ENCODE data around the gene KLF9.

KLF9 gene

DNA sequence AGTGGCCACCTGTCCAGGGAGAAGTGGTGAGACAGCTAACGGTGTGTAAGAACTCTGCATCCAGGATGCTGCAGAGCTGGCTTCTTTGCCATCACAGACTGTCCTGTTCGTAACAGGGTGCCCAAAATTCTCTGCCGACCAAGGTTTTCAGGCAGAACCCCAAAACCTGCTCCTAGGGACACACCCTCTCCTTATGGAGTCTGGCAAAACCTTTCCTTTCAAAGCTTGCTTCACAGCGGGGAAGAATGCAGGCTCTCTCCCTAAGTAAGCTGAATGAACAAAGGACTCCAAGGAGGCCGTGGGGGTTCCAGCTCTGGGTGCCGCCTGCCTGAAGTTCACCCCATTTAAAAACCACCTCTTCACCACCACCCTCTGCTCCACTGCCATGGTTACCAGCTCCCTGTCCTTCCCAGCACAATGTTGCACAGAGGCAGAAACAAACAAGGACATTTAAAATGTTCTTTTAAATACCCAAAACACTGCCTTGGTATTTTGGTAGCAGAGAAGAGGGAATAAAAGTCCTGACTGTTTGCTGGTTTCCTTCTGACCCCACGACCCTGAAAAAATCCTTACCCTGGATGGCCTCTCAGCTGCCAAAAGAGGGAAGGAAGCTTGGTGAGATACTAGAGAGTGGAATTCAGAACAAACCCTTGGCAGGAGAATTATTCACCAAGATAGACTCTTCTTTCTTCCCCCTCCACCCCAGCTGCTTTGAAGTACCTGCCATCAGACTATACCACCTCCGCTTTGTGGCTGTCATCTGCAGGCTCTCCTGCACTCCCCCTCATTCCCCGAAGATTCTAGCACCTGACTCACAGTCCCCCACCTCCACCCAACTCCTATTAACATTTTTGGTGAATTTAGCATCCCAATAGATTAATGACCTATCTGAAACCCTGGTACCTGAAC, 7.1 kb upstream of the KLF9 start:
- DNase-seq (ENCODE audit: low read depth), result peak; percentile 86

- peak; percentile 96 for DNase-seq (ENCODE audit: low read depth)
Observed at GRCh38 chr9:70420441-70421271, 6.2 kb upstream of the KLF9 start.

- DNase-seq (ENCODE audit: low read depth), result peak; percentile 98
Observed at GRCh38 chr9:70419556-70420440, 5.3 kb upstream of the KLF9 start.

DNA sequence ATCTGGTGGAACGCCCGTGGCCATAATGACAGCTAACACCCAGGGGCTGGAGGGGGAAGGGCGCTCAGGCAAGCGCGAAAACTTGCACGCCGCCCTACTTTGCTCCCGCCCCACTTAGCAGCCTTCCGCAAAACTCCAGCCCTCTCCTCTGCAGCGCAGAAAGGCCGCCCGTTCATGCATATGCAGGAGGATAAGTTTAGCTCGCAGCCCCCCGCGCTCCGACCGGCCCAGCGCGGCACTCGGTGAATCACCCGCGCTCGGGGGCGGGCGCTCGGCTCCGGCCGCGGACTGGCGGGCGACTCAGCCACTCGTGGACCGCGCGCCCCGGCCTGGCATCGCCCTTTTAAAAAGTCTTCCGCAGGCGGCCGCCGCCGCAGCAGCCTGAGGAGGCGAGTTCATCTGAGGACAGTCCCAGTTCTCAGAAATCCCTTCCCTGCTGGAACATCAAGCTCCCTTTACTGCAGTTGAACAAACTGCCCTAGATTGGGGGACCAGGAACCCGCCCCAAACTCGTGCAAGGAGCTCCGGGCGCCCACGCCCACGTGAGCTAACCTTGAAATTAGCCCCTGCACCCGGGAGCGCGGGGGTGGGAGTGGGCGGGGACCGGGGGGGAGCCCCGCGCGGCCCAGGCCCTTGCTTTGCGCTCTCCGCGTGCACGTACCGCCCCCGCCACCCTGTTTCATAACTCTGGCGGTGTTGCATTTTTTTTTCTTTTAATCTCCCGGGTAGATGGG, 4.5 kb upstream of the KLF9 start:
- DNase-seq (ENCODE audit: low read depth), result peak; percentile 100

DNA sequence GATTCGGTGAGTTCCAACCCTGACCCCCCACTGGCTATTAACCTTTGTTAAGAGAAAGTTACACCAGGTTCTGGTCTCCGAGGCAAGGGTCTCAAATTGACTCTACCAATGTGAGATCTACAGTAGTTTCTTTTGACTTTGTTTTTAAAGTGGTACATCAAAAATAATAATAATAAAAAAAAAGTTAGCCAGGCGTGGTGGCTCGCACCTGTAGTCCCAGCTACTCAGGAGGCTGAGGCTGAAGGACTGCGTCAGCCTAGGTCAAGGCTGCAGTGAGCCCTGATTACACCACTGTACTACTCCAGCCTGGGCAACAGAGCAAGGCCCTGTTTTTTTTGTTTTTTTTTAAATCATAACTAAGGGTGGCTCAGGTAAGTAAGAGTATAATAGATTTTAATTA, 1.0 kb upstream of the KLF9 start:
- no peak for DNase-seq (ENCODE audit: low read depth)

- no peak for DNase-seq (ENCODE audit: low read depth)
Observed at GRCh38 chr9:70415041-70415440, 584 bp upstream of the KLF9 start.

GRCh38 chr9:70413464-70413798, 1.0 kb downstream of the KLF9 start:
- DNase-seq (ENCODE audit: low read depth), result no peak

DNA sequence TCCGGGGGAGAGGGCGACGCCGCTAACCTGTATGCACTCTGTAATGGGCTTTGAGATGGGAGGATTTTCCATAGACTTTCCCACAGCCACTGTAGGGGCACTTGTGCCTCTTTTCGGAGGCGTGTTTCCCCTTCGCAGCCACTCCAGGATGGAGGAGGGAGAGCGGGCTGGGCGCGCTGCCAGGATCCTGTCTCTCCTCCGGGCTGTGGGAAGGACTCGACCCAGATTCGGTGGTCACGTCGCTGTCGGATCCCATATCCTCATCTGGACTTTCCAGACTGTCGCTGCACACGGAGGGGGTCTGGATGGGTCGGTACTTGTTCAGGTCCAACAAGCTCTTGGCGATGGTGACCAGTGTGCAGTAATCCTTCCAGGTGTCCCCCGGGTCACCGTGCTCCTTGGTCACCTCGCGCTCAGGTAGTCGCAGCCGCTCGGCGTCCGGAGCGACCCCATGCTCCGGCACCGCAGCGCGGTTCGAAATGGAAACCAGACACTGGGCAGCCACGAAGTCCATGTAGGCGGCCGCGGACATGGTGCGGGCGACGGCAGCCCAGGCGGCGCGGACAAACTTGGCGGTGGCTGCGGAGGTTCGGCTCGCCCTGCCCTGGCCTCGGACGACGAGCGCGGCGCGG, 1.5 kb downstream of the KLF9 start:
- DNase-seq (ENCODE audit: low read depth), result peak; percentile 72

GRCh38 chr9:70411930-70412831, 2.3 kb downstream of the KLF9 start:
- peak; percentile 81 for DNase-seq (ENCODE audit: low read depth)

DNA sequence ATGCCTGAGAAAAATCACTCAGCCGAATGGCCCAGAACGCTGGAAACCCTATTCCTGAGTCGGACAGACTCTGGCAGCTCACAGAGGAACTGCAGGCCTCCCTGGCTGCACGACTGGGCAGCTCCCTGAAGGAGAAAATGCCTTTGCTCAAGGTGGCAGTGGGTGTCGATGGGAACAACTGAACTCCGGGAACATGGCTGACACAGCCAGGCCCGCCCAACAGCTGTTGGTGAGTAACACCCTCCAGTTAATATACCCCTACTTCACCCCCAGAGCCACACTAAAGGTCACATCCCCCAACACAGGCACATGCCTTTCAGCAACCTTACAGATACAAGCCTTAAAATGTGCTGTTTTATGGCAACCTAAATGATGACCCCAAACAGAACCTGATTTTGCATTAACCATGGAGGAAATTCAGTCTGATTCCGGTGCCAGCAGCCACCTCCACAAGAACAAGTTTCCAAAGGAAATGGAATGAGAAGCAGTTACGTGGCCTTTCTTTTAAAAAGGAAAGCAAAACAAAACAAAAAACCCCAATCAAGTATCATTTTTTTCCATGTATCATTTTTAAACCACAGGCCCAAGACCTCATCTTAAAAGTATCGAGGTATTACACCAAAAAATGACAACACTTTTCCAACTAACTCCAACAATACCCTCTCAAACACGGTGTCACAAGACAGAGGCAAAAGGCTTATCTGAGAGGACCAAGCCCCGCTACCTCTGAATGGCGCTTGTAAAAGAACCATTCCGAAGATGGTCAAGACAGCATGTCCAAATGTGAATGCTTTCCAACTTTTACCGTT, 3.1 kb downstream of the KLF9 start:
- peak; percentile 78 for DNase-seq (ENCODE audit: low read depth)

- DNase-seq (ENCODE audit: low read depth), result peak; percentile 59
Observed at GRCh38 chr9:70410368-70410767, 4.1 kb downstream of the KLF9 start.

GRCh38 chr9:70409800-70410199, 4.7 kb downstream of the KLF9 start:
- no peak for DNase-seq (ENCODE audit: low read depth)

GRCh38 chr9:70409280-70409679, 5.2 kb downstream of the KLF9 start:
- DNase-seq (ENCODE audit: low read depth), result peak; percentile 43

- peak; percentile 51 for DNase-seq (ENCODE audit: low read depth)
Observed at GRCh38 chr9:70408393-70409040, 5.9 kb downstream of the KLF9 start.

- DNase-seq (ENCODE audit: low read depth), result peak; percentile 89
Observed at GRCh38 chr9:70407081-70407503, 7.4 kb downstream of the KLF9 start.

DNA sequence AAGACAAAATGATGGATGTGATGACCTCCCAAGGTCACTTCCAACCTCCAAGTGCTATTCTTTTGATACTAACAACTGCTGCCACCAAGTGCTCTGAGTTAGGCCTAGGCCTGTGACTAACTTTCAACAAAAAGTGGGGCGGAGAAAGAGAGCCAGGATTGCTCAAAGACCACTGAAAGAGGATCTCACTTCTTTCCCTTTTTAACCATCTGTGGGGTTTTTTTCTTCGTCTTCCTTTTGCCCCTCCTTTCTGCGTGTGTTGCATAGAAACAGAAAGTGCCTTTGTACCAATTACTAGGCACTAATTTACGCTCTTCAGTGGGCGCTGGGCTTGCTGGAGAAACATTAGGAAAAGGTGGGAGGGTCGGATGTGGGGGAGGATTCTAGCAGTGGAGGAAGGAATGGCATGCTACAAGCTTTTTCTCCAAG, 8.0 kb downstream of the KLF9 start:
- DNase-seq (ENCODE audit: low read depth), result peak; percentile 65

DNA sequence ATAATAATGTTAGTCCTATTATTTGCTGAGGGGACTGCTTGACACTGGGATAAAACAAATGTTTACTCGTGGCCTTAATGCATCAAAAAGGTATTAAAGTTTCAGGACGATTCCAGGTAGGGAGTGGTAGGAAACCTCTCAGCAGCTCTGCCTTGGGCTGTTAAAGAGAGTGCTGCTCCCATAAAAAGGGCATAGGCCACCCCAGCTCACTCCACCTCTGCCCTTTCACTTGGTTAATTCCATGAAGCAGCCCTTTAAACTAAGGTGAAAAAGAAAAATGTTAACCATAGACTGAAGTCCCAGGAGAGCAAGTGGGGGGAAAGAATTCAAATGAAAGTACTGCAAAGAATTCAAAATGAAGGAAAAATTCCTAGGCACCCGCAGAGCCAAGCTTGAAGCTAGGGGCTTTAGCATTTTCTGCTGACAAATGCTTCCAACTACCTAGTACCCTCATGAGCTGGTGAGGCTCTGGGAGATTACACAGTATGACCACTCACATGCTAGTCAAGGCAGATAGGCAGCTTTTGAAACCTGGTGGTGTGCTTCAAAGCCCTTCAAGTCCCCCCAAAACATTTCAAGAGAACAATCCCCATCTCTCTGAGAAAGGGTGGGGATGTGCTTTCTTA, 8.5 kb downstream of the KLF9 start:
- peak; percentile 52 for DNase-seq (ENCODE audit: low read depth)

DNA sequence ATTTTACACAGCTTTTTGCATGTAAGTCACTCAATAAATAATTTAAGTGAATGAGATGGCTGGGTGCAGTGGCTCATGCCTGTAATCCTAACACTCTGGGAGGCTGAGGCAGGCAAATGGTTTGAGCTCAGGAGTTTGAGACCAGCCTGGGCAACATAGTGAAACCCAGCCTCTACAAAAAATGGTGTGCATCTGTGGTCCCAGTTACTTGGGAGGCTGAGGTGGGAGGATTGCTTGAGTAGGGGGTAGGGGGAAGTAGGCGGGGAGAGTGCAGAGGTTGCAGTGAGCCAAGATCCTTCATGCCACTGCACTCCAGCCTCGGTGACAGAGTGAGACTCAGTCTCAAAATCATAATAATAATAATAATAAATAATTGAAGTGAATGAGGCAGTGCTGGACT, 10.2 kb downstream of the KLF9 start:
- no peak for DNase-seq (ENCODE audit: low read depth)

All from amniotic epithelial cell (primary cell).